ENCODE measurements around the gene MPEG1.

Gene MPEG1

GRCh38 chr11:59216641-59217564, 4.2 kb upstream of the MPEG1 start:
- DNase-seq = peak in 4 of 14 donors; percentile 15 to 28 (median 20)

- DNase-seq = no peak
Observed at GRCh38 chr11:59214141-59214893, 1.6 kb upstream of the MPEG1 start.

- no peak for DNase-seq
Observed at GRCh38 chr11:59212222-59212621, 505 bp downstream of the MPEG1 start.

GRCh38 chr11:59208956-59209355, 3.8 kb downstream of the MPEG1 start:
- no peak for DNase-seq

- peak in 5 of 14 donors; percentile 10 to 33 (median 23) for DNase-seq
Observed at GRCh38 chr11:59207988-59208451, 4.7 kb downstream of the MPEG1 start.

GRCh38 chr11:59206635-59207034, 6.1 kb downstream of the MPEG1 start:
- DNase-seq = peak in 5 of 14 donors; percentile 16 to 35 (median 23)

- no peak for DNase-seq
Observed at GRCh38 chr11:59205648-59206047, 7.1 kb downstream of the MPEG1 start.

GRCh38 chr11:59204746-59205145, 8.0 kb downstream of the MPEG1 start:
- DNase-seq = no peak

- DNase-seq = no peak
Observed at GRCh38 chr11:59201353-59201752, 11.4 kb downstream of the MPEG1 start.

- DNase-seq = no peak
Observed at GRCh38 chr11:59200423-59200746, 12.3 kb downstream of the MPEG1 start.

- no peak for DNase-seq
Observed at GRCh38 chr11:59199546-59200422, 12.9 kb downstream of the MPEG1 start.

- DNase-seq = no peak
Observed at GRCh38 chr11:59198726-59199125, 14.0 kb downstream of the MPEG1 start.

GRCh38 chr11:59197991-59198390, 14.7 kb downstream of the MPEG1 start:
- DNase-seq = peak in 11 of 14 donors; percentile 43 to 84 (median 59)

GRCh38 chr11:59196777-59197176, 15.9 kb downstream of the MPEG1 start:
- DNase-seq = no peak

- no peak for DNase-seq
Observed at GRCh38 chr11:59195586-59195985, 17.1 kb downstream of the MPEG1 start.

- DNase-seq = no peak
Observed at GRCh38 chr11:59193587-59194130, 19.1 kb downstream of the MPEG1 start.

- DNase-seq = no peak
Observed at GRCh38 chr11:59192446-59193020, 20.2 kb downstream of the MPEG1 start.

GRCh38 chr11:59191890-59192289, 20.8 kb downstream of the MPEG1 start:
- no peak for DNase-seq

- no peak for DNase-seq
Observed at GRCh38 chr11:59191095-59191494, 21.6 kb downstream of the MPEG1 start.

- no peak for DNase-seq
Observed at GRCh38 chr11:59189986-59190385, 22.7 kb downstream of the MPEG1 start.

GRCh38 chr11:59188954-59189353, 23.8 kb downstream of the MPEG1 start:
- DNase-seq = no peak

GRCh38 chr11:59187587-59187986, 25.1 kb downstream of the MPEG1 start:
- peak in 3 of 14 donors; percentile 22 to 46 (median 39) for DNase-seq
